ENCODE measurements around the gene RAB11FIP3.

Gene RAB11FIP3

GRCh38 chr16:534856-535445 is 109.5 kb downstream of the RAB11FIP3 start:
- DNase-seq, result no peak

DNA sequence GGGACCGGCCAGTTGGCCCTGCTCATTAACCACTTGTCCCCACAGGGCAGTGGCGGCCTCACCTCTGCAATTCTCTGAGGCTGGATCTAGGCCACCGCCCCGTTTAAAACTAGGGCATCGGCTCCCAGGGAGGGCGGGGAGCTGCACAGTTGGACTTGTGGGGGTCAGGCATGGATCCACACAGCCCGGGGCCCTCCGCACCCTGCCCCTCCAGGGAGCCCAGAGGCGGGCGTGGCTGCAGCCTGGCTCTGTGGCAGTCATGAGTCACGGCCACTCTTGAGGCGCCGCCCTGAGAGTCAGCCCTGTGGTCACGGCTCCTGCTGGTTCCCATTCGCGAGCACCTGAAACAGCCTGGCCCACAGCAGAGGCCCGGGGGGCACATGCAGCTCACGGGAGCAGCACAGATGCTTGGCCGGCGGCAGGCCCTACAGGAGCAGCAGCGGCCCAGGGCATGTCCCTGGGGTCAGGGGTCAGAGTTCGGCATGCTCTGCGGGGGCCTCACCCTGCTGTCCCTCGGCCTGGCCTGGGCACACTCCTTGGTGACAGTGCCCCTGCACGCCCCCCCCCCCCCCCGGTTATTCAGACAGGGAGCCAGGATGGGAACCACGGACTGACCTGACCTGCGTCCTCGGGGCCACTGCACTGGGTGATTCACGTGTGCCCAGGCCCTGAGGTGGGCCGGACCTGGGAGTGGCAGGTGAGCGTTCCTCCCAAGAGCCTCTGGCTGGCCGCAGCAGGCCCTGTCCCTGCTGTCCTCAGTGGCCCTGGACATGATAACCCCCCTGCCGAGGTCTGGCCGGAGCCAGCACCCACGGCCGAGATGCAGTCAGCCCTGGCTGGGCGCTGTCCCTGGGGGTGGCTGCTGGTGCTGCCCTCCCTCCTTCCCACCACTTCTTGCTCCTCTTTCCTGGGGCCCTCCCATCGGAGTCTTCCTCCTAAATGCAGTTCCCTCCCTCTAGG is 110.3 kb downstream of the RAB11FIP3 start:
- DNase-seq, result no peak

DNA sequence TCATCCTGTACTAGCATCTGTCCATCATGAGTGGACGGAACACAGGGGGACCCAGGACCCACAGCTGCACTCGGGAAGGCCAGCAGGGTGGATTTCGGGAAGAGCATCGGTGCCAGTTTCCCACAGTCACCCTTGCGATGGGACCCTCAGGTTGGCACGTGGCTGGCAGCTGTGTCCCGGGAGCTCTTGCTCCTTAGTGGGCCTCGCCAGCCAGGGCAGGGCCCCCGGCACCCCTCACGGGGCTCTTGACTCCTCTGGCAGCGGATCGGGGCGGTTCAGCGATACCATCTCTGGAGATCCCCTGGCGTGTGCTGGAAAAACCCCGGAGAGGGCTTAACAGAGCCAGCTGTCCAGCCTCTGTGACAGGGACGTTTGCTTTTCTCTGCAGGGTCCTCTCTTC is 111.3 kb downstream of the RAB11FIP3 start:
- DNase-seq, result no peak

- no peak for DNase-seq
These were observed 112.2 kb downstream of the RAB11FIP3 start for GRCh38 chr16:537415-538335.

DNA sequence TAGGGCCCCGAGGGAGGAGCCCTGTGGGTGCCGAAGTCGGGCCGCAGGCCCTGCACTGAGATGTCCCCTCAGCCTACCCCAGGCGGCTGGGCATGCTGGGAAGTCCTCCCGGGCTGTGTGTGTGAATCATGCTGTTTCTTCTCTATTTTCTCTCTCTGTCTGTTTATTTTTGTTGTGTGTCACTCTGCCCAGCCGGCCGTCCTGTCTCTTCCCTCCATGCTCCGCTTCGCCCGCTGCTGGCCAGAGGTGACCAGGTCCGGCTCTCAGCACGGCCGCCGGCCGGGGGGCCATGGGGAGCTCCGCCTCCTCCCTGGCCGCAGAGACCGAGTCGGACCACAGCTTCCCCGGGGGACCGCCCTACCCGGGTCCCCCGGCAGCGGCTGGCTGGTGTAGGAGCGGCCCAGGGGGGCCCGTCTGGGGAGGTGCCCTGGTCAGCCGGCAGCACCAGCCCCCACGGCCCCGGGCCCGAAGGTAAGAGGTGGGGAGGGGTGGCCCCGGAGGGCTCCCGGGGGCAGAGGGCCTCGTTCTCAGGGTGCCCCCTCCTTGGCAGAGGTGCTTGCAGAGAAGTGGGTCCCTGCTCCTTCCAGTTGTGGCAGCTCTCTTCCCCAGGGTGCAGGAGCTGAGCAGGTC is 114.6 kb downstream of the RAB11FIP3 start:
- no peak for DNase-seq

DNA sequence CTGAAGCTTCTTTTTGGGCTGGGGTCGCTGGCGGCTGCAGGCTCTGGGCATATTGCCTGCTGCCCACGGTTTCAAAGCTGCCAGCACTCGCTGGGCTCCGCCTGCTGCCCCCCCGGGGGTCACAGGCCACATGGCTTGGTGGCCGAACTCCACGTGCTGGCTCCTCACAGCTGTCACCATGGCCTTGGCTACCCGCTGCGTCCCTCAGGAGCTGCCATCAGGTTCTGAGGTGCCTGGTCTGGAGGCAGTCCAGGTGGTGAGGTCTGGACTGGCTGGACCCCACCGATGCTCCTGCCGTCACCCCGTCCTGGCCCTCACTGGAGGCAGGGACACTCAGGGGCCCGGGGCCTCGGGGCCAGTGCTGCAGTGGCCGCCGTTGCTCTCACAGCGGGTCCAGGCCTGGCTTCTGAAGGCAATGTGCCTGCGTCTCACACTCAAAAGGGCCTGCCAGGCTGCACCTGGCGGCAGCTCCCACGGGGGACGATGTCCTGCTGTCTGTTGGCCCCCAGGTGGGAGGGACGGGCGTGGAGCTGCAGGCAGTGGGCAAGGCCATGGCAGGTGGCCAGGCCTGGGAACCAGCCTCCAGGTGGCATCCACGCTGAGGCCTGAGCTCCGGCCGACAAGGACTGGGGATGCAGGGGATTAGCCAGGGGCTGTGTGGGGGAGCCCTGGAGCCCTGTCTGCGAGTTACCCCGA is 115.3 kb downstream of the RAB11FIP3 start:
- no peak for DNase-seq

DNA sequence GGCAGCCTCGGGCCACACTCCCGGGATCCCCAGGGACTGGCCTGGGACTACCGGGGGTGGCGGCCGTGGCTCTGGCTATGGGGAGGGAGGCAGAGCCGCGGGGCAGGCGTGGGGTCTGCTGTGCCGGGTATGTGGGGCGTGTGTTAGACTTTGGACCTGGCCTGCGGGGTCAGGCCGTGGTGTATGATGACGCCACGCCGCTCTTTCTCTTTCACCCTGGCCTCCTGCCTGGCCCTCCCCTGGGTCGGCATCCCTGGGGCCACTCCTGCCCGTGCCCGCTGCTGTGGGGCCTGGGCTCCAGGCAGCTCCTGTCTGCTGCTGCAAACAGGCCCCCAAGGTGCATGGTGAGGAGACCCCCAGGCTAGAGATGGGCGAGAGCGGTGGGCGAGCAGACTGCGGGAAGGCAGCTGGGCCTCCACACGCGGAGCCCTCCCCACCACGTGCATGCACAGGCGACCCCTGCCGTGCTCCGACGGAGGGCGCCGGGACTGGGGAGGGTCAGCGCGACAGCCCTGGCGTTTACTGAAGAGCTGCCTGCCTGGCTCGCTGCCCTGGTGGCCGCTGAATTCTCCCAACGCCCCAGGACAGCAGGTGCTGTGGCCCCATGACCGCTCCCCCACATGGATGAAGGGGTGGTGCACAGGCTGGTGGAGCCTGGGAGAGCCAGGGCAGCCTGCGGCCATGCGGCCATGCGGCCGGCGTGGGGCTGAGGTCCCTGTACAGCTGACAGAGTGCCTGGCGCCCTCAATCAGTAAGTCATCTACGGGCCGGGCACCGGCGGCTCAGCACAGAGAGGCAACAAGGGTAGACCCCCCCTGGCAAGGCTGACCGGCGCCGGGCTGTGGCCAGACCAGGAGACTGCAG is 118.1 kb downstream of the RAB11FIP3 start:
- DNase-seq, result no peak

DNA sequence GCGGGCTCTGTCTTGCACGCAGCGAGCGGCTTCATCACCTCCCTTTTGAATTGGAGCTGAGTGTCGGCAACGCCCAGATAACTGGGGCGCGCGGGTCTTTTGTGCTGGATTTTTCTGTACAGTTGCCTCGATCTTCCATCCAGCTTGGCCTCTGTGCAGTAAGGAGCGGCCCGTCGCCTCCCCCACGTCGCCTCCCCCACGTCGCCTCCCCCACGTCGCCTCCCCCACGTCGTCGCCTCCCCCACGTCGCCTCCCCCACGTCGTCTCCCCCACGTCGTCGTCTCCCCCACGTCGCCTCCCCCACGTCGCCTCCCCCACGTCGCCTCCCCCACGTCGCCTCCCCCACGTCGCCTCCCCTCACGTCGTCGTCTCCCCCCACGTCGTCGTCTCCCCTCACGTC is 119.1 kb downstream of the RAB11FIP3 start:
- DNase-seq, result no peak

- DNase-seq, result peak; percentile 47
These were observed 121.7 kb downstream of the RAB11FIP3 start for GRCh38 chr16:546909-547770.

DNA sequence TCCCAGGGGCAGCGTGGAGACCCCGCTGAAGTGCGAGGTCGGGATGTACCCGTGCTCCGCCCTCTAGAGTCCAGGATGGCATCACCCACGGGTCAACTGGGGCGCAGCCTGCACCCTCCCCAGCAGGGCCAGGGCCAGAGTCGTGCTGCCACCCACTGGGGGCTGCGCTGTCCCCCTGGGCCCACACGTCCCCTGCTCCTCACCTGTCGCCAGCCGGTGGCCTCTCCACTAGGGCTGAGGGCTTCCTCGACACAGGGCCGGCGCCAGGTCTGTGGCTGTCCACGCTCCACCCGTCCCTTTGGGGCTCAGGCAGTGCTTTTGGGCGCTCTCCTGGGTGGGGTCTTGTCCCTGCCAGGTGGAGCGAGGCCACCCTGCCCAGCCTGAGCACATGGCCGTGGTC is 123.1 kb downstream of the RAB11FIP3 start:
- DNase-seq, result no peak

DNA sequence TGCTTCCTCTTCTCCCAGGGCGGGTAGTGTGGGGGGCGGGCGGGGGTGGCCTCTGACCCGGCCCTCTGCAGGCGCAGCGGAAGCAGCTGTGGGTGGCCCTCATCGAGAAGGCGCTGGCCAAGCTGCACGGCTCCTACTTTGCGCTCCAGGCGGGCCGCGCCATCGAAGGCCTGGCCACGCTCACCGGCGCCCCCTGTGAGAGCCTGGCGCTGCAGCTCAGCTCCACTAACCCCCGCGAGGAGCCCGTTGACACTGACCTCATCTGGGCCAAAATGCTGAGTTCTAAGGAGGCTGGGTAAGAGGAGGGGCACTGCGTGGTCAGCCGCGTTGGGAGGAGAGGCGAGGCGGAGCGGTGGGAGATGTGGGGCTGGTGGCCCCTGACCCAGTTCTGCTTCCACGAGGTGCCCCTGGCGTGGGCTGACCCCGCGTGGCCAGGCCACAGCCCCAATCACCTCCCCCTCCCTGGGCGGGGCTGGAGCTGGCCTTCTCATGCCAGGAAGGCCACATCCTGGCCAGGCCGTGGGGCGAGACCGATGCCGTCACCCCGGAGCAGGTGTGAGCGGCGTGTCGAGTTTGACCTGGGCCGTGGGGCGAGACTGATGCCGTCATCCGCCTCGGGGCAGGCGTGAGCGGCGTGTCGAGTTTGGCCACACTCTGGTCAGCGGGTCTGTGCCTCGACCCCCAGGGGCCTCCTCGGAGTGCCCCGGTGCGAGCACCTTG is 124.3 kb downstream of the RAB11FIP3 start:
- no peak for DNase-seq

DNA sequence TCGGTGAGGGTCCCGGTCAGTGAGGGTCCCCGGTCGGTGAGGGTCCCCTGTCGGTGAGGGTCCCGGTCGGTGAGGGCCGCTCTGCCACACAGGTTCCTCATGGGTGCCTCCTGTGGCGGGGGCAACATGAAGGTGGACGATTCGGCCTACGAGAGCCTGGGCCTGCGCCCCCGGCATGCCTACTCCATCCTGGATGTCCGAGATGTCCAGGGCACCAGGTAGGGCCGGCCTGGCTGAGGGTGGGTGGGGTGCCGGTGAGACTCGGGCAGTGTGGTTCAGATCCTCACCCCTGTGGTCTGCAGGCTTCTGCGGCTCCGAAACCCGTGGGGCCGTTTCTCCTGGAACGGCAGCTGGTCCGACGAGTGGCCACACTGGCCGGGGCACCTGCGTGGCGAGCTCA is 125.8 kb downstream of the RAB11FIP3 start:
- no peak for DNase-seq

- no peak for DNase-seq
These were observed 126.7 kb downstream of the RAB11FIP3 start for GRCh38 chr16:552171-552570.

GRCh38 chr16:553601-554296 is 128.3 kb downstream of the RAB11FIP3 start:
- no peak for DNase-seq

DNA sequence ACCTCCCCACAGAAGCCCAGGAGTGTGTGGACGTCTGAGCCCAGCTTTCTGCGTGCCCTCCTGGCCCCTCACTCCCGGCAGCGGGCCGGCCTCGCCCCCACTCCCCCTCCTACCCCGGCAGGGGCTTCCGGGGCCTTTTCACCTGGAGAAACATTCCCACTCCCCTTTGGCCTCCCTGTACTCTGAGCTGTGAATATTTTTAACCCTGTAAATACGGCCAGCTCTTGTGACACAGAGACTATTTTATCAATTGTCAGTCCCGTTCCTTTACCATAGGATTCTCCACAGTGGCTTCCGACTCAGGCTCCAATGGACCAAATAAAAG is 128.8 kb downstream of the RAB11FIP3 start:
- no peak for DNase-seq

DNA sequence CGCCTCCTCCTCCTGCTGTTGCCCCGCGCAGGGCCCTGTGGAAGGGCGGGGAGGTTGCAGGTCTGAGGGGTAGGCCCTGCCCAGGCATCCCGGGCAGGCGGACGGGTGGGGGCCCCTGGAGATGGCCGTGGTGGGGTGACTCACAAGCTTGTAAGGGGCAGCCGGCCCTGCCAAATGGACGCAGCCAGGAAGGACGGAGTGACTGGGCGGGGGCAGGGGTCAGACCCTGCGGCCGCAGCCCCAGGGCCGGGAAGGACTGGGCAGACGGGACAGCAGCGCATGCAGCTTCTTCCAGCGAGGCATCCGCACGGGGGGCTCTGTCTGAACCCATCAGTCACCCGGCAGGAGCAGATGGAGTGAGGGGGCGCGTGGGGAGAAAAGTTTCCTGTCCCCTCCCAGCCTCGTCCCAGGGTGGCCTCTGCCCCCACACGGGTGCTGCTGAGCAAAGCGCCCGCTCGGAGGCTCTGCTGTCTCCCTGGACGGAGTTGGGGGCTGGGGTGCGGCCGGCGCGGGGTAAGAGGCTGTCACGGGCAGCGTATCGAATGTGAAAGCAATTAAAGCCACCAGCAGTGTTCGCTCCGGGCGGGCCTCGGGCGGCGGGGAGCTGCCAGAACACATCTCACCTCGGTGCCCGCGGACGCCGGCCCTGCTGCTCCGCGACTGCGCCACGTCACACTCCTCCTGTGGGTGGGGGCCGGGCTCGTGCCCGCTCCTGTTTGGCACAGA is 129.4 kb downstream of the RAB11FIP3 start:
- no peak for DNase-seq

GRCh38 chr16:555528-556473 is 130.4 kb downstream of the RAB11FIP3 start:
- DNase-seq, result no peak
